Effector memory CD8-positive, alpha-beta T cell (primary cell): ENCODE measurements around the gene NUP210.

Experiments
- ATAC-seq: fragments of 150-1000 bp; cut with Tn5 transposase; replicated peaks from 2 replicates; pipeline ENCODE4 v1.10.0; 2021; ENCODE audit warnings: mild to moderate bottlenecking, moderate library complexity
- DNase-seq, 3 experiments: peaks; one replicate each; pipeline ENCODE4 v3.0.0; 2021
- H3K27ac Mint-ChIP-seq, 2 donors: one replicate each; pipeline ENCODE4 v1.8.0; 2022; ENCODE audit warnings: mild to moderate bottlenecking in 2 of 2, mixed read lengths in 2 of 2, moderate library complexity in 2 of 2
- H3K27me3 Mint-ChIP-seq, 2 donors: one replicate each; pipeline ENCODE4 v1.8.0; 2022; ENCODE audit warnings: mixed read lengths in 2 of 2
- H3K36me3 Mint-ChIP-seq: one replicate; pipeline ENCODE4 v1.8.0; 2022; ENCODE audit warnings: mild to moderate bottlenecking, moderate library complexity, mixed read lengths; ENCODE audit not compliant: insufficient read depth
- H3K4me1 Mint-ChIP-seq, 2 donors: one replicate each; pipeline ENCODE4 v1.8.0; 2022; ENCODE audit warnings: low read depth in 2 of 2, mixed read lengths in 2 of 2
- H3K4me3 Mint-ChIP-seq, 2 donors: one replicate each; pipeline ENCODE4 v1.8.0; 2022; ENCODE audit warnings: mild to moderate bottlenecking in 2 of 2, mixed read lengths in 2 of 2, moderate library complexity in 2 of 2
- H3K9me3 Mint-ChIP-seq, 2 donors: one replicate each; pipeline ENCODE4 v1.8.0; 2022; ENCODE audit warnings: mixed read lengths in 2 of 2

Gene NUP210

GRCh38 chr3:13353936-13354542 is 66.1 kb downstream of the NUP210 start:
- Mint-ChIP-seq H3K4me3 (no peak overlapping the region), H3K36me3 (peaks cover 77% of the 10 kb centered on the region), H3K9me3 (no peaks in the 10 kb centered on the region), H3K27ac (peak overlapping the region; percentile 63 to 85), H3K27me3 (no peaks in the 10 kb centered on the region), H3K4me1 (peaks cover 0 to 13% of the 10 kb centered on the region in 2 donors)
- DNase-seq (no peak), ATAC-seq (no peak)

- peak overlapping the region; percentile 63 to 85 for H3K27ac Mint-ChIP-seq
- H3K9me3 Mint-ChIP-seq = no peaks in the 10 kb centered on the region
- no peak for ATAC-seq
- peaks cover 76% of the 10 kb centered on the region for H3K36me3 Mint-ChIP-seq
- no peaks in the 10 kb centered on the region for H3K27me3 Mint-ChIP-seq
- H3K4me1 Mint-ChIP-seq = peaks cover 4 to 14% of the 10 kb centered on the region in 2 donors
- no peak overlapping the region for H3K4me3 Mint-ChIP-seq
- DNase-seq = no peak
These were observed 66.6 kb downstream of the NUP210 start for GRCh38 chr3:13353506-13353905.

- H3K36me3 Mint-ChIP-seq = peaks cover 75% of the 10 kb centered on the region
- H3K4me1 Mint-ChIP-seq = peaks cover 5 to 13% of the 10 kb centered on the region in 2 donors
- no peaks in the 10 kb centered on the region for H3K9me3 Mint-ChIP-seq
- DNase-seq (no peak), ATAC-seq (no peak)
- no peak overlapping the region for H3K4me3 Mint-ChIP-seq
- peak overlapping the region; percentile 63 to 85 for H3K27ac Mint-ChIP-seq
- no peaks in the 10 kb centered on the region for H3K27me3 Mint-ChIP-seq
These were observed 67.4 kb downstream of the NUP210 start for GRCh38 chr3:13352621-13353131.

GRCh38 chr3:13349823-13350222 is 70.3 kb downstream of the NUP210 start:
- no peak overlapping the region for H3K4me3 Mint-ChIP-seq
- no peaks in the 10 kb centered on the region for H3K27me3 Mint-ChIP-seq
- no peaks in the 10 kb centered on the region for H3K9me3 Mint-ChIP-seq
- peak overlapping the region in 1 of 2 donors; percentile 41 for H3K27ac Mint-ChIP-seq
- H3K4me1 Mint-ChIP-seq = peaks cover 22 to 26% of the 10 kb centered on the region in 2 donors
- H3K36me3 Mint-ChIP-seq = peaks cover 60% of the 10 kb centered on the region
- no peak for DNase-seq
- no peak for ATAC-seq

- DNase-seq (no peak), ATAC-seq (no peak)
- no peaks in the 10 kb centered on the region for H3K27me3 Mint-ChIP-seq
- H3K4me3 Mint-ChIP-seq = no peak overlapping the region
- no peaks in the 10 kb centered on the region for H3K9me3 Mint-ChIP-seq
- peaks cover 30 to 33% of the 10 kb centered on the region in 2 donors for H3K4me1 Mint-ChIP-seq
- H3K27ac Mint-ChIP-seq = peak overlapping the region; percentile 41 to 85
- H3K36me3 Mint-ChIP-seq = peaks cover 55% of the 10 kb centered on the region
These were observed 71.3 kb downstream of the NUP210 start for GRCh38 chr3:13348661-13349396.

GRCh38 chr3:13348100-13348499 is 72.0 kb downstream of the NUP210 start:
- DNase-seq (no peak), ATAC-seq (no peak)
- peaks cover 35% of the 10 kb centered on the region in 2 donors for H3K4me1 Mint-ChIP-seq
- no peak overlapping the region for H3K4me3 Mint-ChIP-seq
- no peaks in the 10 kb centered on the region for H3K27me3 Mint-ChIP-seq
- H3K36me3 Mint-ChIP-seq = peaks cover 54% of the 10 kb centered on the region
- H3K27ac Mint-ChIP-seq = peak overlapping the region; percentile 17 to 85
- no peaks in the 10 kb centered on the region for H3K9me3 Mint-ChIP-seq

GRCh38 chr3:13347390-13347950 is 72.7 kb downstream of the NUP210 start:
- peaks cover 33 to 35% of the 10 kb centered on the region in 2 donors for H3K4me1 Mint-ChIP-seq
- ATAC-seq (no peak), DNase-seq (no peak)
- H3K9me3 Mint-ChIP-seq = no peaks in the 10 kb centered on the region
- H3K36me3 Mint-ChIP-seq = peaks cover 49% of the 10 kb centered on the region
- H3K27ac Mint-ChIP-seq = peak overlapping the region; percentile 85 to 88
- H3K4me3 Mint-ChIP-seq = peak overlapping the region; percentile 27 to 59
- no peaks in the 10 kb centered on the region for H3K27me3 Mint-ChIP-seq

GRCh38 chr3:13346481-13347389 is 73.4 kb downstream of the NUP210 start:
- Mint-ChIP-seq H3K4me3 (peak overlapping the region; percentile 27 to 59), H3K36me3 (peaks cover 50% of the 10 kb centered on the region), H3K27me3 (no peaks in the 10 kb centered on the region), H3K9me3 (no peaks in the 10 kb centered on the region), H3K27ac (peak overlapping the region; percentile 85 to 88), H3K4me1 (peaks cover 34 to 38% of the 10 kb centered on the region in 2 donors)
- ATAC-seq = peak; percentile 87
- peak; percentile 59 to 66 (median 63) for DNase-seq

- no peaks in the 10 kb centered on the region for H3K9me3 Mint-ChIP-seq
- ATAC-seq (no peak), DNase-seq (no peak)
- peak overlapping the region in 1 of 2 donors; percentile 21 for H3K4me3 Mint-ChIP-seq
- H3K36me3 Mint-ChIP-seq = peaks cover 48% of the 10 kb centered on the region
- no peaks in the 10 kb centered on the region for H3K27me3 Mint-ChIP-seq
- H3K4me1 Mint-ChIP-seq = peaks cover 36 to 44% of the 10 kb centered on the region in 2 donors
- H3K27ac Mint-ChIP-seq = peak overlapping the region; percentile 85 to 88
These were observed 74.3 kb downstream of the NUP210 start for GRCh38 chr3:13345772-13346171.

GRCh38 chr3:13345284-13345683 is 74.8 kb downstream of the NUP210 start:
- peaks cover 36 to 44% of the 10 kb centered on the region in 2 donors for H3K4me1 Mint-ChIP-seq
- H3K9me3 Mint-ChIP-seq = no peaks in the 10 kb centered on the region
- H3K27me3 Mint-ChIP-seq = no peaks in the 10 kb centered on the region
- no peak for DNase-seq
- H3K4me3 Mint-ChIP-seq = peak overlapping the region in 1 of 2 donors; percentile 47
- peak overlapping the region in 1 of 2 donors; percentile 85 for H3K27ac Mint-ChIP-seq
- peaks cover 45% of the 10 kb centered on the region for H3K36me3 Mint-ChIP-seq
- no peak for ATAC-seq

GRCh38 chr3:13344663-13345062 is 75.5 kb downstream of the NUP210 start:
- DNase-seq (no peak), ATAC-seq (no peak)
- Mint-ChIP-seq H3K4me1 (peaks cover 36 to 44% of the 10 kb centered on the region in 2 donors), H3K9me3 (no peaks in the 10 kb centered on the region), H3K27me3 (no peaks in the 10 kb centered on the region), H3K27ac (peak overlapping the region; percentile 63 to 85), H3K36me3 (peaks cover 47% of the 10 kb centered on the region), H3K4me3 (peak overlapping the region; percentile 29 to 47)

- no peaks in the 10 kb centered on the region for H3K9me3 Mint-ChIP-seq
- peaks cover 36 to 45% of the 10 kb centered on the region in 2 donors for H3K4me1 Mint-ChIP-seq
- peak; percentile 48 for ATAC-seq
- H3K27ac Mint-ChIP-seq = peak overlapping the region; percentile 14 to 83
- H3K4me3 Mint-ChIP-seq = peak overlapping the region; percentile 21 to 62
- H3K36me3 Mint-ChIP-seq = peaks cover 50% of the 10 kb centered on the region
- H3K27me3 Mint-ChIP-seq = no peaks in the 10 kb centered on the region
- peak in 1 of 3 experiments; percentile 10 for DNase-seq
These were observed 76.5 kb downstream of the NUP210 start for GRCh38 chr3:13343601-13344000.
